ENCODE results near the gene YIPF1.

YIPF1 gene

GRCh38 chr1:53869454-53870117, 20.0 kb downstream of the YIPF1 start:
- DNase-seq (ENCODE audit: low read depth): no peak
- no peak for TF ChIP-seq CTCF (IDR thresholded peaks at IDR 0.05; ENCODE audit: control insufficient read depth, extremely low read depth, insufficient read depth)
- H3K4me3 ChIP-seq (ENCODE audit: low read depth, low read length): no peak overlapping the region

GRCh38 chr1:53868565-53868964, 21.0 kb downstream of the YIPF1 start:
- H3K4me3 ChIP-seq (ENCODE audit: low read depth, low read length): no peak overlapping the region
- DNase-seq (ENCODE audit: low read depth): no peak
- no peak for TF ChIP-seq CTCF (IDR thresholded peaks at IDR 0.05; ENCODE audit: control insufficient read depth, extremely low read depth, insufficient read depth)

GRCh38 chr1:53862507-53862906, 27.1 kb downstream of the YIPF1 start:
- TF ChIP-seq CTCF (IDR thresholded peaks at IDR 0.05; ENCODE audit: control insufficient read depth, extremely low read depth, insufficient read depth): no peak
- H3K4me3 ChIP-seq (ENCODE audit: low read depth, low read length): no peak overlapping the region
- DNase-seq (ENCODE audit: low read depth): no peak

GRCh38 chr1:53860967-53861411, 28.6 kb downstream of the YIPF1 start:
- H3K4me3 ChIP-seq (ENCODE audit: low read depth, low read length): no peak overlapping the region
- peak; percentile 59 for DNase-seq (ENCODE audit: low read depth)
- peak; percentile 89 for TF ChIP-seq CTCF (IDR thresholded peaks at IDR 0.05; ENCODE audit: control insufficient read depth, extremely low read depth, insufficient read depth)

GRCh38 chr1:53851571-53852285, 37.9 kb downstream of the YIPF1 start:
- no peak for DNase-seq (ENCODE audit: low read depth)
- no peak for TF ChIP-seq CTCF (IDR thresholded peaks at IDR 0.05; ENCODE audit: control insufficient read depth, extremely low read depth, insufficient read depth)
- H3K4me3 ChIP-seq (ENCODE audit: low read depth, low read length): no peak overlapping the region

GRCh38 chr1:53850082-53850673, 39.4 kb downstream of the YIPF1 start:
- no peak overlapping the region for H3K4me3 ChIP-seq (ENCODE audit: low read depth, low read length)
- DNase-seq (ENCODE audit: low read depth): no peak
- no peak for TF ChIP-seq CTCF (IDR thresholded peaks at IDR 0.05; ENCODE audit: control insufficient read depth, extremely low read depth, insufficient read depth)
